ENCODE results near the gene PDZD8.

PDZD8 gene

DNA sequence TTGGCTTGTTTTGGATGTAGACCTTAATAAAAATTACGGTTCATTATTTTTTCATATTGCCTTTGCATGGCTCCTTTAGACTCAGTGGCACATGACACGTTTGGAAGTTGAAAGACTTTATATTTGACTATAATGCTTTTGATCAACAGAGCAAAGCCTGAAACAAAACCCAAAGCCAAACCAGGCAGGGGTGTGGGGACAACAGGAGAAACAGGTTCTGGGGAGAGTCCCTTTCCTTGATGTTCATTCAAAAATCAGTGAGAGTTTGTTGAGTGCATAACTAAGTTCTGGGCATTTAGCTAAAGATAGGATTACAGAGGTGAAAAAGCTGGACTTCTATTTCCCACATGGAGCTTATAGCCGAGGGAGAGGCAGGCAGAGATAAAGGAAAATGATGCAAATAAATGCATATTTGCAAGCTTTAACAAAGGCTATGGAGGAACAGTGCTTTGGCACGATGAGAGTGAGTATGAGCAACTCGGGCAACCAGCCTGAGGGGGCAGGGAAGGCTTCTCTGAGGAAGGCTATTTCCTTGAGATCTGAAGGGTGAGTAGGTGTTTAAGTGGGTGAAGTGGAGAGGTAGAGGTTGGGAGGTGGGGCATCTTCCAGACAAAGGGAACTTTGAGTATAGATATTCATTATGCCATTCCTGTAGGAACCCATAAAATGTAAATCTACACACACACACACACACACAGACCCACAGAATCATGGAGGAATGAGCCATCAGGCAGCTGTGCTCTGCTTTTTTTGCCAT is 34.5 kb upstream of the PDZD8 start:
- Histone ChIP-seq H3K4me1 (ENCODE audit: control insufficient read depth, low read length) (no peaks in the 10 kb centered on the region), H3K9me2 (replicated peaks; ENCODE audit: control insufficient read depth, low read length) (no peaks in the 10 kb centered on the region), H3K27ac (ENCODE audit: low read depth, low read length) (no peak overlapping the region), H3K4me2 (ENCODE audit: low read length) (no peak overlapping the region), H3K36me3 (ENCODE audit: control insufficient read depth, low read length) (no peaks in the 10 kb centered on the region), H3K9me3 (ENCODE audit: control insufficient read depth, insufficient read depth, low read length) (no peaks in the 10 kb centered on the region), H3K27me3 (ENCODE audit: control insufficient read depth, low read length) (peaks cover 2% of the 10 kb centered on the region; the same call in 1 of the 2 replicates), H3K79me2 (ENCODE audit: control insufficient read depth, low read length) (no peaks in the 10 kb centered on the region), H4K20me1 (ENCODE audit: control insufficient read depth, insufficient read depth, low read depth, low read length) (no peaks in the 10 kb centered on the region), H3F3A (ENCODE audit: control insufficient read depth, insufficient read depth) (no peaks in the 10 kb centered on the region), H3K4me3 (ENCODE audit: low read length) (no peak overlapping the region)
- TF ChIP-seq EZH2phosphoT487 (IDR thresholded peaks at IDR 0.05; ENCODE audit: borderline replicate concordance, low read length) = no peak
- TF ChIP-seq, protein P1, sequence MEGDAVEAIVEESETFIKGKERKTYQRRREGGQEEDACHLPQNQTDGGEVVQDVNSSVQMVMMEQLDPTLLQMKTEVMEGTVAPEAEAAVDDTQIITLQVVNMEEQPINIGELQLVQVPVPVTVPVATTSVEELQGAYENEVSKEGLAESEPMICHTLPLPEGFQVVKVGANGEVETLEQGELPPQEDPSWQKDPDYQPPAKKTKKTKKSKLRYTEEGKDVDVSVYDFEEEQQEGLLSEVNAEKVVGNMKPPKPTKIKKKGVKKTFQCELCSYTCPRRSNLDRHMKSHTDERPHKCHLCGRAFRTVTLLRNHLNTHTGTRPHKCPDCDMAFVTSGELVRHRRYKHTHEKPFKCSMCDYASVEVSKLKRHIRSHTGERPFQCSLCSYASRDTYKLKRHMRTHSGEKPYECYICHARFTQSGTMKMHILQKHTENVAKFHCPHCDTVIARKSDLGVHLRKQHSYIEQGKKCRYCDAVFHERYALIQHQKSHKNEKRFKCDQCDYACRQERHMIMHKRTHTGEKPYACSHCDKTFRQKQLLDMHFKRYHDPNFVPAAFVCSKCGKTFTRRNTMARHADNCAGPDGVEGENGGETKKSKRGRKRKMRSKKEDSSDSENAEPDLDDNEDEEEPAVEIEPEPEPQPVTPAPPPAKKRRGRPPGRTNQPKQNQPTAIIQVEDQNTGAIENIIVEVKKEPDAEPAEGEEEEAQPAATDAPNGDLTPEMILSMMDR (IDR thresholded peaks at IDR 0.05; ENCODE audit: low read depth, low read length, poor library complexity, severe bottlenecking) = no peak

DNA sequence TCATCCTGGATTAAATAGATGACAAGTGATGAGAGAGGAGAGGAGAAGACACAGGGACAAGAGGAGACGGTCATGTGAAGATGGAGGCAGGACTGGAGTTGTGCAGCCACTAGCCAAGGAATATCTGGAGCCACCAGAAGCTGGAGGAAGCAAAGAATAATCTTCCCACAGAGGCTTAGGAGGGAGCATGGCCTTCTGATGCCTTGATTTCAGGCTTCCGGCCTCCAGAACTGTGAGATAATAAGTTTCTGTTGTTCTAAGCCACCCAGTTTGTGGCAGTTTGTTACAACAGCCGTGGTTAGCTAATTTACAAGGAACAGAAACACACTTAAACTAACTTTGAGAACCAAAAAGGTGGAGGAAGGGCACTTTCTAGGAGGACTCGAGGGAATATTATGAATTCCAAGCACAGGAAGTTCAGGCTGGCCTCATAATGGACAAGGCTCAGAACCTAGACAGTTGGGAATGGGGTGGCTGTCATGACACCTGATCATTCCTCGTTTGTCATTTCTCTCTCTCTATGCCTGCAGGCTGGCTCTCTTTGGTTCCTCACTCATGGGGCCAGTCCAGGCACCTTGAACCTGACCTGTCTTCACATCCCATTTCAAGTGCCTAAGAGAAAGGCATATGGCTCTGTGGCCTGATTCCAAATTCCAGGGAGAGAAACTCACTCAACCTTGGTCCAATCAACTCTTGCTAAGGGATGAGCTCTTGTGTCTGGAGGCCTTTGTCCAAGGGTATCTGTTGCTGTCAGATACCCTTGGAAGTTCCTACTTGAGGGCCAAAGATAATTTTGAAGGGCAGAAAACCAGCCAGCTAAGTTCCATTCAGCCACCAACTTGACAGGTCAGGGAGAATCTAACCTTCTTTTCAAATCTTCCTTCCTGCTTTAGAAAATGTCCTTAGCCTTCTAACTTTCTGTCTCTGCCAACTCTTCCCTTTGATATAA is 33.5 kb upstream of the PDZD8 start:
- no peaks in the 10 kb centered on the region for H3K9me3 ChIP-seq (ENCODE audit: control insufficient read depth, insufficient read depth, low read length)
- no peak overlapping the region for H3K27ac ChIP-seq (ENCODE audit: low read depth, low read length)
- H3K4me2 ChIP-seq (ENCODE audit: low read length) = no peak overlapping the region
- TF ChIP-seq EZH2phosphoT487 (IDR thresholded peaks at IDR 0.05; ENCODE audit: borderline replicate concordance, low read length) = no peak
- TF ChIP-seq, protein P1 (IDR thresholded peaks at IDR 0.05; ENCODE audit: low read depth, low read length, poor library complexity, severe bottlenecking) = no peak
- H3K4me1 ChIP-seq (ENCODE audit: control insufficient read depth, low read length) = no peaks in the 10 kb centered on the region
- H3K36me3 ChIP-seq (ENCODE audit: control insufficient read depth, low read length) = no peaks in the 10 kb centered on the region
- no peak overlapping the region for H3K4me3 ChIP-seq (ENCODE audit: low read length)
- H3K9me2 ChIP-seq (replicated peaks; ENCODE audit: control insufficient read depth, low read length) = no peaks in the 10 kb centered on the region
- peaks cover 2% of the 10 kb centered on the region; the same call in 1 of the 2 replicates for H3K27me3 ChIP-seq (ENCODE audit: control insufficient read depth, low read length)
- H3K79me2 ChIP-seq (ENCODE audit: control insufficient read depth, low read length) = no peaks in the 10 kb centered on the region
- H3F3A ChIP-seq (ENCODE audit: control insufficient read depth, insufficient read depth) = no peaks in the 10 kb centered on the region
- no peaks in the 10 kb centered on the region for H4K20me1 ChIP-seq (ENCODE audit: control insufficient read depth, insufficient read depth, low read depth, low read length)

DNA sequence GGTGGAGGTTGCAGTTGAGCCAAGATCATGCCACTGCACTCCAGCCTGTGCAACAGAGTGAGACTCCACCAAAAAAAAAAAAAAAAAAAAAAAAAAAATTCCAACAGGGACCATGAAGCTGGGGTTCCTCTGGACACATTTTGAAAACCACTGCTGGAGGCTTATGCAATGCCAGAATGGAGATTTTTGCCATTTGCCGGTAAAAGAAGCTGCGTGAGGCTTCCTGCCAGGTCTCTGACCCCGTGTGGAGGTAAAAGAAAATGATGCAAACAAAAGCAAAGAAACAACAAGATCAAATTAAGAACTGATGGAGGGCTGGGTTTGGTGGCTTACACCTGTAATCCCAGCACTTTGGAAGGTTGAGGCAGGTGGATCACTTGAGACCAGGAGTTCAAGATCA is 30.5 kb upstream of the PDZD8 start:
- H3K27ac ChIP-seq (ENCODE audit: low read depth, low read length) = no peak overlapping the region
- no peaks in the 10 kb centered on the region for H3K4me1 ChIP-seq (ENCODE audit: control insufficient read depth, low read length)
- H3K9me3 ChIP-seq (ENCODE audit: control insufficient read depth, insufficient read depth, low read length) = no peaks in the 10 kb centered on the region
- no peaks in the 10 kb centered on the region for H3F3A ChIP-seq (ENCODE audit: control insufficient read depth, insufficient read depth)
- no peak overlapping the region for H3K4me3 ChIP-seq (ENCODE audit: low read length)
- H3K4me2 ChIP-seq (ENCODE audit: low read length) = no peak overlapping the region
- H3K27me3 ChIP-seq (ENCODE audit: control insufficient read depth, low read length) = 0 out of 2 replicates have a peak, but pooled peaks cover 6% of the 10 kb centered on the region
- H3K79me2 ChIP-seq (ENCODE audit: control insufficient read depth, low read length) = no peaks in the 10 kb centered on the region
- no peaks in the 10 kb centered on the region for H4K20me1 ChIP-seq (ENCODE audit: control insufficient read depth, insufficient read depth, low read depth, low read length)
- no peak for TF ChIP-seq EZH2phosphoT487 (IDR thresholded peaks at IDR 0.05; ENCODE audit: borderline replicate concordance, low read length)
- TF ChIP-seq, protein P1 (IDR thresholded peaks at IDR 0.05; ENCODE audit: low read depth, low read length, poor library complexity, severe bottlenecking) = no peak
- no peaks in the 10 kb centered on the region for H3K36me3 ChIP-seq (ENCODE audit: control insufficient read depth, low read length)
- H3K9me2 ChIP-seq (replicated peaks; ENCODE audit: control insufficient read depth, low read length) = no peaks in the 10 kb centered on the region

All from DOHH2 (cell line).